K562 (cell line): ENCODE measurements around the gene DAO.

Source experiments
- ARNT ChIP-seq, 2 experiments: fragments of 450-650 bp; IDR thresholded peaks; 2 replicates each; pipeline ENCODE4 v1.6.1; 2016; ENCODE audit warnings: mild to moderate bottlenecking in 1 of 2
- DPF2 ChIP-seq: fragments of 450-650 bp; IDR thresholded peaks from 2 replicates; pipeline ENCODE4 v1.6.1; 2016
- E2F4 ChIP-seq: sonication (generic); formaldehyde crosslinking; IDR thresholded peaks from 2 replicates; pipeline ENCODE4 v1.8.0; 2022; ENCODE audit warnings: mild to moderate bottlenecking, low read depth, missing genetic modification reagents
- FOSL1 ChIP-seq: fragments of 200-800 bp; sonication (Bioruptor generic); conservative IDR thresholded peaks from 2 replicates; pipeline ENCODE4 v1.6.1; 2016; ENCODE audit warnings: missing genetic modification characterization, missing compliant biosample characterization
- POLR2A ChIP-seq: fragments of 450-650 bp; conservative IDR thresholded peaks from 2 replicates; pipeline ENCODE4 v1.6.1; 2016
- POLR2AphosphoS5 ChIP-seq: IDR thresholded peaks from 2 replicates; pipeline ENCODE4 v1.6.1; 2011; ENCODE audit warnings: mild to moderate bottlenecking, low read depth, low read length, moderate library complexity; ENCODE audit not compliant: control insufficient read depth, insufficient read depth
- SRSF1 ChIP-seq: fragments of 200-400 bp; formaldehyde crosslinking; IDR thresholded peaks from 2 replicates; pipeline ENCODE4 v1.6.1; 2017; ENCODE audit warnings: mild to moderate bottlenecking, low read depth, low read length, moderate library complexity
- TCF7 ChIP-seq: sonication (generic); IDR thresholded peaks from 2 replicates; pipeline ENCODE4 v1.6.1; 2016; ENCODE audit warnings: antibody characterized with exemption, borderline replicate concordance
- TF ChIP-seq, protein P1 (sequence below): sonication (generic); formaldehyde crosslinking; IDR thresholded peaks from 2 replicates; pipeline ENCODE4 v1.9.0; 2022; ENCODE audit warnings: mild to moderate bottlenecking, missing genetic modification reagents

DNA sequence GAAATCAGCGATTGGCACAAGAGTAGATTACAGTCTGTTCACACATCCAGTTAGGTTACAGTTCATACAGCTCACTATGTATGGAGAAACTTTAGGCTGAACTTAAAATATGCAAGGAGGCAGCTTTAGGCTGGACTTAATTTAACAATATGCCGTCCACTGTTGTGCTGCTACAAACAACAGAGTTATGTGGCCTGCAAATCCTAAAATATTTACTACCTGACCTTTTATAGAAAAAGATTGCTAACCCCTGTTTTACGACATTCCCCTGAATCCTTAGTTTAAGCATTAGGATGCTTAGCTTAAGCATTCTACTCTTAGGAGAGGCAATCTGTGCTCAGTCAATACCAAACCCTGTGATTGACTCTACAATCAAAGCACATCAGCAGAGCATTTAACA lies 50.9 kb downstream of the DAO start:
- no peak for TF ChIP-seq ARNT (IDR thresholded peaks at IDR 0.05)
- no peak for TF ChIP-seq TCF7
- no peak for TF ChIP-seq SRSF1
- TF ChIP-seq POLR2AphosphoS5 = no peak
- TF ChIP-seq, protein P1, sequence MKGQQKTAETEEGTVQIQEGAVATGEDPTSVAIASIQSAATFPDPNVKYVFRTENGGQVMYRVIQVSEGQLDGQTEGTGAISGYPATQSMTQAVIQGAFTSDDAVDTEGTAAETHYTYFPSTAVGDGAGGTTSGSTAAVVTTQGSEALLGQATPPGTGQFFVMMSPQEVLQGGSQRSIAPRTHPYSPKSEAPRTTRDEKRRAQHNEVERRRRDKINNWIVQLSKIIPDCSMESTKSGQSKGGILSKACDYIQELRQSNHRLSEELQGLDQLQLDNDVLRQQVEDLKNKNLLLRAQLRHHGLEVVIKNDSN = no peak
- TF ChIP-seq FOSL1 (tag) = no peak
- TF ChIP-seq POLR2A = no peak
- no peak for TF ChIP-seq DPF2
- TF ChIP-seq E2F4 (CRISPR knock-in tag) = no peak
